GM06990 (cell line): ENCODE data around the gene CTSF.

Source experiments
- DNase-seq: peaks from one replicate; pipeline ENCODE4 v3.0.0-alpha.2; 2011; ENCODE audit not compliant: insufficient read length; ENCODE audit errors: extremely low read depth
- H3K27me3 ChIP-seq: replicated peaks from 2 replicates; pipeline ENCODE4 v1.6.0; 2011; ENCODE audit warnings: low read length; ENCODE audit not compliant: control insufficient read depth, insufficient read depth
- H3K36me3 ChIP-seq: 2 replicates; pipeline ENCODE4 v1.5.1; 2011; ENCODE audit warnings: low read length; ENCODE audit not compliant: control insufficient read depth, insufficient read depth
- H3K4me3 ChIP-seq: replicated peaks from 2 replicates; pipeline ENCODE4 v1.5.1; 2011; ENCODE audit warnings: low read depth, mild to moderate bottlenecking, control low read depth, low read length
- TF ChIP-seq, protein P1 (sequence below): IDR thresholded peaks from 2 replicates; pipeline ENCODE4 v1.5.1; 2011; ENCODE audit warnings: low read length, control low read depth, mild to moderate bottlenecking, inconsistent platforms; ENCODE audit not compliant: insufficient read depth, poor library complexity, severe bottlenecking

The CTSF gene

DNA sequence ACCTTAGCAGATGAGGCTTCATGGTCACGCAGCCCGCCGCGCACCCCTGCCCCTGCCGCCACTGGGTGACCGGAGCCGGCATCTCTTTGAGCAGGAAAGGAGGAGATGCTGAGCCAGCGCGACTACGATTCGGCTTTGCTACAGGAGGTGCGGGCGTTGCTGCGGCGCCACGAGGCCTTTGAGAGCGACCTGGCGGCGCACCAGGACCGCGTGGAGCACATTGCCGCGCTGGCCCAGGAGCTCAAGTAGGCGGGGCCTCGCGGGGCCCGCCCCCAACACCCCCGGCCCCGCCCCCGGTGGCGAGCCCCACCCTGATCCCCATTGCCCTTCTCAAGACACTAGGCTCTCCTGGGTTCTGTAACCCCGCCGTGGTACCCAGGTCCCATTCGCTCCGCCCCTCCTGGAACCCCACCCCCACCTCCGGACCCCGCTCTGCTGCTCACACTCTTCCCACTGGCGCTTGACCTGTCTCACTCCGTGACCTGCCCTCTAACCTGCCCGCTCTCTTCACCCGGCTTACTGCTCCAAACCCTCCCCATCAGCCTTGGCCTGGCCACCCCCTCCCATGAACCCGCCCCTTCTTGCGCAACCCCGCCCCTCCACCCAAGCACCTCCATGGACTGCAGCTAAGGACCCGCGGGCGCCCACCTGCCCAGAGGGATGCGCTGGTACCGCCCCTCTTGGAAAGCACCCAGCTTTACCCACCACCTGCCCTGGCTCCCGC is 9.1 kb downstream of the CTSF start:
- no peak for DNase-seq
- H3K4me3 ChIP-seq = no peak overlapping the region
- H3K27me3 ChIP-seq = no peaks in the 10 kb centered on the region
- no peaks in the 10 kb centered on the region for H3K36me3 ChIP-seq
- TF ChIP-seq, protein P1, sequence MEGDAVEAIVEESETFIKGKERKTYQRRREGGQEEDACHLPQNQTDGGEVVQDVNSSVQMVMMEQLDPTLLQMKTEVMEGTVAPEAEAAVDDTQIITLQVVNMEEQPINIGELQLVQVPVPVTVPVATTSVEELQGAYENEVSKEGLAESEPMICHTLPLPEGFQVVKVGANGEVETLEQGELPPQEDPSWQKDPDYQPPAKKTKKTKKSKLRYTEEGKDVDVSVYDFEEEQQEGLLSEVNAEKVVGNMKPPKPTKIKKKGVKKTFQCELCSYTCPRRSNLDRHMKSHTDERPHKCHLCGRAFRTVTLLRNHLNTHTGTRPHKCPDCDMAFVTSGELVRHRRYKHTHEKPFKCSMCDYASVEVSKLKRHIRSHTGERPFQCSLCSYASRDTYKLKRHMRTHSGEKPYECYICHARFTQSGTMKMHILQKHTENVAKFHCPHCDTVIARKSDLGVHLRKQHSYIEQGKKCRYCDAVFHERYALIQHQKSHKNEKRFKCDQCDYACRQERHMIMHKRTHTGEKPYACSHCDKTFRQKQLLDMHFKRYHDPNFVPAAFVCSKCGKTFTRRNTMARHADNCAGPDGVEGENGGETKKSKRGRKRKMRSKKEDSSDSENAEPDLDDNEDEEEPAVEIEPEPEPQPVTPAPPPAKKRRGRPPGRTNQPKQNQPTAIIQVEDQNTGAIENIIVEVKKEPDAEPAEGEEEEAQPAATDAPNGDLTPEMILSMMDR = no peak

DNA sequence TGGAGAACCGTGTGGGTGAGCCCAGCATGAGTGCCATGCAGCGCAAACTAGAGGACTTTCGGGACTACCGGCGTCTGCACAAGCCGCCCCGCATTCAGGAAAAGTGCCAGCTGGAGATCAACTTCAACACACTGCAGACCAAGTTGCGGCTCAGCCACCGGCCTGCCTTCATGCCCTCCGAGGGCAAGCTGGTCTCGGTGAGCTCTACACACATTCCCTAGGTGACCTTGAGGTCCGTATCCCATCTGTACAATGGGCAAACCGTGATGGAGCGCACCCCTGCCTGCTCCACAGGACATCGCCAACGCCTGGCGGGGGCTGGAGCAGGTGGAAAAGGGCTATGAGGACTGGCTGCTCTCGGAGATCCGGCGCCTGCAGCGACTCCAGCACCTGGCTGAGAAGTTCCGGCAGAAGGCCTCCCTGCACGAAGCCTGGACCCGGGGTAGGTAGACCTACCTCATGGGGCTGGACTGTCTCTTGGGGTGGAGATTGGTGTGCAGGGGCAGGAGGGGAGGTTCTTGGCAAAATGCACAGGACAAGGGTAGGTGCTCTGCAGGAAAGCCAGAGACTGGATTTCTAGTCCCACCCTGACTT is 10.6 kb downstream of the CTSF start:
- Histone ChIP-seq H3K36me3 (no peaks in the 10 kb centered on the region), H3K27me3 (no peaks in the 10 kb centered on the region), H3K4me3 (no peak overlapping the region)
- no peak for DNase-seq
- TF ChIP-seq, protein P1 = no peak

DNA sequence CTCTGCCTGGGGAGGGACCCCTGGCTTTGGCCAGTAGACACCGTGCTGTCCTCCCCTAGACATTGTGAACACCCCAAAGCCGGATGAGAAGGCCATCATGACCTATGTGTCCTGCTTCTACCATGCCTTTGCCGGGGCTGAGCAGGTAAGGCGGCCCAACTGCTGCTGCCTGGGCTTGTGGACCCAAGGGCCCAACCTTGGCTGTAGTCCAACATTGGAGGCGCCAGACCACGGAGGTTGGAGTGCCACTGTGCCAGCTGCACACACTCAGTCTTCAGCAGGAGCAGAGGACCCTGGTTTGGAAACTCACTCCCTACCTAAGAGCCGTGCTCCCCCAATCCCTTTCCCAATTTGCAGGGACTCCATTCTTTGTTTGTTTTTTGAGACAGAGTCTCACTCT is 12.3 kb downstream of the CTSF start:
- Histone ChIP-seq H3K4me3 (no peak overlapping the region), H3K36me3 (no peaks in the 10 kb centered on the region), H3K27me3 (no peaks in the 10 kb centered on the region)
- DNase-seq = no peak
- TF ChIP-seq, protein P1 = no peak

DNA sequence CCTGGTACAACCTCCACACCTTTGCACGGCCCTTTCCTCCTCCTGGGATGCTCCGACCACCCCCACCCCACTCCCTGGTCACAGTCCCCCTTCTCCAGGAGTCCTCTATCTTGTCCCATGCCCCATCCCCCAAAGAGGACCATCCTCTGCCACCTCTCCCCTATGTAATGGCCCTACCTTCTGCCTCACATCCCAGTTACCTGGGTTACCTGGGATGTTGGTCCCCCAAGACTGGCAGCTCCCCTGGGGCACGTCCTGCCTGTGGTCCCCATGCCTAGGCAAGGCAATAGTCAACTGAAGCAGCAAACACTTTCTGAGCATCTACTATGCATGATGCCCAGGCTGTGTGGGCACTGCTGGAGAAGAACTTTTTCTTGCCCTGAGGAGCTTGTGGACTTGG is 13.0 kb downstream of the CTSF start:
- Histone ChIP-seq H3K4me3 (no peak overlapping the region), H3K27me3 (no peaks in the 10 kb centered on the region), H3K36me3 (no peaks in the 10 kb centered on the region)
- TF ChIP-seq, protein P1 = no peak
- no peak for DNase-seq

DNA sequence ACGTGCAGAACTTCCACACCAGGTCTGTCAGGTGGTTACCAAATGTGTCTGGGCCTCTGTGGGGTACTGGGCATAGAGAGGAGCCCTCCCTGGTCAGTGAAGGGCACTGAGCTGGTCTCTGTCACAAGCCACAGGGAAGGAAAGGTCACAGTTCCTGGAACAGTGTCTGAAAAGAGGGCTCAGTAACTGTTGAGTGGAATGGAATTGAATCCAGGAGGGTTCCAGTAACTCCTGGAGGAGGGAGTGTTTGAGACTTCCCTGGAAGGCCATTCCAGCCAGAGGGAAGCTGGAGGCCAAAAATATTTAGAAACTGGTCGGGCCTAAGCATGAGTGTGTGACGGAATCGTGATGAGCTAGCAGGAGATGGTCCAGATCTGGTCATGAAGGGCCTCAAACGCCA is 13.8 kb downstream of the CTSF start:
- TF ChIP-seq, protein P1 = no peak
- no peaks in the 10 kb centered on the region for H3K36me3 ChIP-seq

DNA sequence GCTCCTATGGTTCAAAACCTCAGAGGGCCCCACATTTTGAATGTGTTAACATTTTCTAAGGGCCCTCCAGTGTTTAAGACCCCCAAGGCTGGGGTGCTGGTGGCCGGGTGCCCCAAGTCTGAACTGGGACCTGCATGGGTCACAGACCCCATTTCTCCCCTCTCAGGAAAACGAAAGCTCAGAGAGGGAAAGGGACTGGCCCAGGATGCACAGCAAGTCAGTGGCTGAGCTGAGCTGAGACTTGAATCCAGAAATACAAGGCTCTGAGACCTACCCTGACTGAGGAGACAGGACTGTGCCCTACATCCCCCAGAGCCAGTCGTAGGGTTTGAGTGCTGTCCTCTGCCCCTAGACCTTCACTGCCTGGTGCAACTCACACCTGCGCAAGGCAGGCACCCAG is 17.5 kb downstream of the CTSF start:
- Histone ChIP-seq H3K36me3 (no peaks in the 10 kb centered on the region), H3K27me3 (no peaks in the 10 kb centered on the region; the same call in 1 of the 2 replicates), H3K4me3 (no peak overlapping the region)
- TF ChIP-seq, protein P1 = no peak
- no peak for DNase-seq

More for the DNA sequence above, 13.8 kb downstream of the CTSF start:
- H3K27me3 ChIP-seq = no peaks in the 10 kb centered on the region
- no peak for DNase-seq
- no peak overlapping the region for H3K4me3 ChIP-seq
